WTC11 (cell line): Measurements from ENCODE around the gene GPR162. TPM values are rescaled to one million over a fixed set of nuclear protein-coding genes. Genes with fewer than 3 reads are reported as not detected.

ENCODE experiments used
- ATAC-seq: fragments of 200-7000 bp; cut with Tn5 transposase; 2 replicates; pipeline ENCODE4 v1.10.0; 2021; ENCODE audit warnings: mild to moderate bottlenecking, moderate library complexity
- CTCF ChIA-PET: fragments of 300-600 bp; sonication (Branson Sonifier 250); formaldehyde crosslinking; loops from one replicate; lab custom pipeline; 2021; ENCODE audit warnings: antibody characterized with exemption; lab: Charles Lee
- POLR2A ChIA-PET: fragments of 350-600 bp; sonication (Branson Sonifier 250); formaldehyde crosslinking; loops from one replicate; lab custom pipeline; 2021; ENCODE audit warnings: antibody characterized with exemption; lab: Charles Lee
- DNase-seq: peaks from one replicate; pipeline ENCODE4 v3.0.0; 2021; ENCODE audit warnings: low spot score
- H3K27ac Mint-ChIP-seq: 2 replicates; pipeline ENCODE4 v1.8.0; 2021; ENCODE audit warnings: mixed read lengths
- H3K27me3 Mint-ChIP-seq: 2 replicates; pipeline ENCODE4 v1.8.0; 2021; ENCODE audit warnings: low read depth, mild to moderate bottlenecking, moderate library complexity, mixed read lengths
- H3K36me3 Mint-ChIP-seq: 2 replicates; pipeline ENCODE4 v1.8.0; 2021; ENCODE audit warnings: mixed read lengths
- H3K4me1 Mint-ChIP-seq: 2 replicates; pipeline ENCODE4 v1.8.0; 2022; ENCODE audit warnings: mixed read lengths
- H3K4me3 Mint-ChIP-seq: 2 replicates; pipeline ENCODE4 v1.8.0; 2021; ENCODE audit warnings: mild to moderate bottlenecking, moderate library complexity, mixed read lengths
- H3K9me3 Mint-ChIP-seq: 2 replicates; pipeline ENCODE4 v1.8.0; 2021; ENCODE audit warnings: mixed read lengths
- AFF4 ChIP-seq: sonication (generic); formaldehyde crosslinking; IDR thresholded peaks from 2 replicates; pipeline ENCODE4 v1.8.1; 2023; ENCODE audit warnings: mild to moderate bottlenecking, missing genetic modification reagents, borderline replicate concordance
- AR ChIP-seq: fragments of 250-450 bp; sonication (Bioruptor Pico); IDR thresholded peaks from 2 replicates; pipeline ENCODE4 v1.9.0; 2021; ENCODE audit warnings: mild to moderate bottlenecking
- ERG ChIP-seq: fragments of 250-450 bp; sonication (Bioruptor Pico); IDR thresholded peaks from 2 replicates; pipeline ENCODE4 v1.8.0; 2021; ENCODE audit warnings: mild to moderate bottlenecking
- FOXJ3 ChIP-seq: sonication (generic); formaldehyde crosslinking; IDR thresholded peaks from 2 replicates; pipeline ENCODE4 v1.9.0; 2021; ENCODE audit warnings: missing genetic modification reagents, mild to moderate bottlenecking, borderline replicate concordance
- FOXP1 ChIP-seq: sonication (generic); formaldehyde crosslinking; IDR thresholded peaks from 2 replicates; pipeline ENCODE4 v1.8.0; 2022; ENCODE audit warnings: missing genetic modification reagents, mild to moderate bottlenecking, moderate library complexity, borderline replicate concordance
- IRF1 ChIP-seq: sonication (generic); formaldehyde crosslinking; IDR thresholded peaks from 2 replicates; pipeline ENCODE4 v1.8.0; 2023; ENCODE audit warnings: missing genetic modification reagents
- JUN ChIP-seq: sonication (generic); formaldehyde crosslinking; IDR thresholded peaks from 2 replicates; pipeline ENCODE4 v1.8.0; 2023; ENCODE audit warnings: mild to moderate bottlenecking, missing genetic modification reagents
- MAX ChIP-seq: sonication (generic); formaldehyde crosslinking; IDR thresholded peaks from 2 replicates; pipeline ENCODE4 v1.8.0; 2022; ENCODE audit warnings: mild to moderate bottlenecking, missing genetic modification reagents
- NFATC4 ChIP-seq: fragments of 250-450 bp; sonication (Bioruptor Pico); IDR thresholded peaks from 2 replicates; pipeline ENCODE4 v1.9.0; 2021; ENCODE audit warnings: mild to moderate bottlenecking
- NR3C1 ChIP-seq: sonication (generic); formaldehyde crosslinking; conservative IDR thresholded peaks from 2 replicates; pipeline ENCODE4 v1.8.1; 2023; ENCODE audit warnings: low read depth, mild to moderate bottlenecking, missing genetic modification reagents
- PRDM15 ChIP-seq: sonication (generic); formaldehyde crosslinking; IDR thresholded peaks from 2 replicates; pipeline ENCODE4 v1.8.0; 2022; ENCODE audit warnings: missing genetic modification reagents
- TP53 ChIP-seq: sonication (generic); formaldehyde crosslinking; IDR thresholded peaks from 2 replicates; pipeline ENCODE4 v1.8.1; 2023; ENCODE audit warnings: mild to moderate bottlenecking, missing genetic modification reagents
- ZBTB21 ChIP-seq: sonication (generic); formaldehyde crosslinking; IDR thresholded peaks from 2 replicates; pipeline ENCODE4 v1.8.1; 2023; ENCODE audit warnings: mild to moderate bottlenecking, missing genetic modification reagents, borderline replicate concordance
- ZMAT4 ChIP-seq: fragments of 250-450 bp; sonication (Bioruptor Pico); IDR thresholded peaks from 2 replicates; pipeline ENCODE4 v1.9.0; 2021; ENCODE audit warnings: mild to moderate bottlenecking
- ZNF121 ChIP-seq: sonication (generic); formaldehyde crosslinking; IDR thresholded peaks from 2 replicates; pipeline ENCODE4 v1.8.0; 2023; ENCODE audit warnings: missing genetic modification reagents
- ZNF138 ChIP-seq: sonication (generic); formaldehyde crosslinking; conservative IDR thresholded peaks from 2 replicates; pipeline ENCODE4 v1.8.1; 2022; ENCODE audit warnings: mild to moderate bottlenecking, moderate library complexity, missing genetic modification reagents
- ZNF425 ChIP-seq: fragments of 250-450 bp; sonication (Bioruptor Pico); conservative IDR thresholded peaks from 2 replicates; pipeline ENCODE4 v1.9.0; 2021; ENCODE audit warnings: mild to moderate bottlenecking
- ZNF671 ChIP-seq: fragments of 250-450 bp; sonication (Bioruptor Pico); IDR thresholded peaks from 2 replicates; pipeline ENCODE4 v1.8.0; 2021; ENCODE audit warnings: mild to moderate bottlenecking
- total RNA-seq: library from RNA; stranded (reverse); gene quantifications from 3 replicates; pipeline ENCODE4 v1.2.3, GENCODE V29; 2021

The GPR162 gene
- total RNA-seq, 1 experiment from 2014 or later, result 7.3 TPM

- peaks cover 60% of the 10 kb centered on the region for H3K4me1 Mint-ChIP-seq
- ChIA-PET CTCF (interaction anchor here (0.6 to 8.5 kb wide), 13 partner anchors 15 to 238 kb away, joined by 3 to 181 read pairs (median 5); partner anchors contain the start of genes C12orf57, CDCA3, MLF2 and RNU7-1), POLR2A (interaction anchor here (1.0 to 4.3 kb wide), 11 partner anchors 16 to 114 kb away, joined by 3 to 33 read pairs (median 4); partner anchors contain the start of genes ATN1, C12orf57, CDCA3 and ENO2)
- H3K27ac Mint-ChIP-seq, result peak within 1 kb of the TSS; percentile 87
- H3K36me3 Mint-ChIP-seq, result peaks cover 64% of the 10 kb centered on the region
- H3K27me3 Mint-ChIP-seq, result no peaks in the 10 kb centered on the region
- no peaks in the 10 kb centered on the region for H3K9me3 Mint-ChIP-seq
- DNase-seq (peak; percentile 79), ATAC-seq (peak; percentile 63)
- peak within 1 kb of the TSS; percentile 89 for H3K4me3 Mint-ChIP-seq
- TF ChIP-seq FOXP1 (CRISPR knock-in tag), result no peak
- peak; percentile 64; the same call in 1 of the 2 replicates for TF ChIP-seq TP53 (CRISPR knock-in tag)
- TF ChIP-seq ZNF671 (CRISPR knock-in tag), result no peak
- 0 out of 2 replicates have a peak, but pooled peaks have one; percentile 6 for TF ChIP-seq ZBTB21 (CRISPR knock-in tag)
- no peak for TF ChIP-seq AR (CRISPR knock-in tag)
- TF ChIP-seq ZNF121 (CRISPR knock-in tag), result peak; percentile 21; the same call in 1 of the 2 replicates
- TF ChIP-seq ERG, result 0 out of 2 replicates have a peak, but pooled peaks have one; percentile 42
- TF ChIP-seq IRF1 (CRISPR knock-in tag), result no peak
- TF ChIP-seq AFF4, result no peak
- 0 out of 2 replicates have a peak, but pooled peaks have one; percentile 14 for TF ChIP-seq ZNF138 (CRISPR knock-in tag)
- peak; percentile 24; the same call in 1 of the 2 replicates for TF ChIP-seq JUN (CRISPR knock-in tag)
- TF ChIP-seq ZMAT4 (CRISPR knock-in tag), result no peak
- TF ChIP-seq FOXJ3, result no peak
- no peak for TF ChIP-seq NR3C1 (CRISPR knock-in tag)
- no peak for TF ChIP-seq NFATC4 (CRISPR knock-in tag)
- TF ChIP-seq ZNF425, result no peak
- TF ChIP-seq PRDM15 (CRISPR knock-in tag), result no peak
- TF ChIP-seq MAX (CRISPR knock-in tag), result peak; percentile 53; the same call in 1 of the 2 replicates
Measured at GRCh38 chr12:6867413-6868210, 46.0 kb downstream of the GPR162 start, which contains the start of gene TPI1. TSS of gene TPI1 (plus strand) at chr12:6867531. CDS start at chr12:6867567, 36 bp downstream.
